Measurements from ENCODE around the gene DYRK3.

DYRK3 gene

GRCh38 chr1:206684478-206685333 lies 49.4 kb downstream of the DYRK3 start, which contains the start of gene MAPKAPK2:
Gene MAPKAPK2 (plus strand): TSS chr1:206684905. CDS start chr1:206685230, 325 bp downstream.
- DNase-seq, result peak; percentile 66

- DNase-seq, result no peak
Observed at GRCh38 chr1:206685334-206685768, 50.0 kb downstream of the DYRK3 start.

- DNase-seq, result peak; percentile 69
Observed at GRCh38 chr1:206685769-206686477, 50.6 kb downstream of the DYRK3 start.

GRCh38 chr1:206686478-206687249 lies 51.3 kb downstream of the DYRK3 start:
- no peak for DNase-seq

GRCh38 chr1:206687251-206687914 lies 52.0 kb downstream of the DYRK3 start:
- DNase-seq, result no peak

- DNase-seq, result no peak
Observed at GRCh38 chr1:206687915-206688442, 52.6 kb downstream of the DYRK3 start.

GRCh38 chr1:206690516-206690915 lies 55.2 kb downstream of the DYRK3 start:
- DNase-seq, result no peak

GRCh38 chr1:206691604-206692003 lies 56.3 kb downstream of the DYRK3 start:
- no peak for DNase-seq

GRCh38 chr1:206693029-206693428 lies 57.7 kb downstream of the DYRK3 start:
- DNase-seq, result peak; percentile 72

- no peak for DNase-seq
Observed at GRCh38 chr1:206693592-206693991, 58.3 kb downstream of the DYRK3 start.

- no peak for DNase-seq
Observed at GRCh38 chr1:206694171-206695124, 59.1 kb downstream of the DYRK3 start.

- no peak for DNase-seq
Observed at GRCh38 chr1:206695733-206696132, 60.4 kb downstream of the DYRK3 start.

GRCh38 chr1:206696812-206697585 lies 61.7 kb downstream of the DYRK3 start:
- DNase-seq, result no peak

- DNase-seq, result no peak
Observed at GRCh38 chr1:206698011-206698410, 62.7 kb downstream of the DYRK3 start.

Measured in fibroblast of upper back skin (primary cell).